DMS153 (cell line): ENCODE data around the gene MIPEP.

Experiments used
- DNase-seq: peaks from one replicate; lab custom pipeline; 2025; lab: John Stamatoyannopoulos, UW

MIPEP gene

GRCh38 chr13:23680845-23681669 is 208.1 kb downstream of the MIPEP start:
- no peak for DNase-seq
